LNCaP clone FGC (cell line): ENCODE measurements around the gene TNFAIP8.

Experiments
- DNase-seq: peaks from one replicate; pipeline ENCODE4 v3.0.0-alpha.2; 2011; ENCODE audit warnings: low read depth
- H3K4me3 ChIP-seq: 2 replicates; pipeline ENCODE4 v1.5.1; 2011; ENCODE audit warnings: mild to moderate bottlenecking, low read depth, low read length, control low read depth
- CTCF ChIP-seq: IDR thresholded peaks from 2 replicates; pipeline ENCODE4 v1.5.1; 2012; ENCODE audit warnings: mild to moderate bottlenecking; ENCODE audit not compliant: control insufficient read depth, insufficient read depth; ENCODE audit errors: extremely low read depth

TNFAIP8 gene

DNA sequence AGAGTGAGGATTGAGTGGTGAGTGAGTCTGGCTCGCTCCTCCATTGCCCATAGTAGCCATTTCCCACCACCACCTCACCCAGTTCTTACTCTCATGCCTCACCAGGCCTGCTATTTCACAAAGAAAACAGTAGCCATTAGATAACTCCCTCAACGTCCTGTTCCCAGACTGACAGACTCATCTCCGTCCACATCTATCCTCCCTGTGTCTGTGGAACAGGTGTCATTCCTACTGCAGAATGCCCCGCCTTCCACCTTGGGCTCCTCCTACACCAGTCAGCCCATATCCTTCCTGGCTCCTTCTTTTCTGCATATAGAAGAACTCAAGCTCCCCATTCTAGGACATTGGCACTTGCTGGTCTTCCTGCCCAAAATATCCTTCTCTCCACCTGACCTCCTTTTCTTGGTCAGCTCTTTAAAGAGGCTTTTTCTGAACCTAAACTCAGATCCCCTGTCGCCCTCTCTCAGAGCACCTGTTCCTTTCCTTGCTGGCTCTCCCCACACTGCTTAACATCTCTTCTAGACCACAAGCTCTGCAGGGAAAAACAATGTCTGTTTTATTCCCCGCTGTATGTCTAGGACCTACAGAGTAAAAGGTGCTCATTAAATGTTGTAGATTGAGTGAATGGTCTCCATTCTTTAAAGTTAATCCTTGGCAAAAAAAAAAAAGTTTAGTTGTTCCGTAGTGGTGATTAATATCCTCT, 3.2 kb downstream of the TNFAIP8 start:
- H3K4me3 ChIP-seq, result no peak overlapping the region

GRCh38 chr5:119359737-119360413, 4.1 kb downstream of the TNFAIP8 start:
- no peak for DNase-seq
- TF ChIP-seq CTCF, result no peak
- no peak overlapping the region for H3K4me3 ChIP-seq

More for the DNA sequence above, 3.2 kb downstream of the TNFAIP8 start:
- DNase-seq, result no peak
- TF ChIP-seq CTCF, result no peak

DNA sequence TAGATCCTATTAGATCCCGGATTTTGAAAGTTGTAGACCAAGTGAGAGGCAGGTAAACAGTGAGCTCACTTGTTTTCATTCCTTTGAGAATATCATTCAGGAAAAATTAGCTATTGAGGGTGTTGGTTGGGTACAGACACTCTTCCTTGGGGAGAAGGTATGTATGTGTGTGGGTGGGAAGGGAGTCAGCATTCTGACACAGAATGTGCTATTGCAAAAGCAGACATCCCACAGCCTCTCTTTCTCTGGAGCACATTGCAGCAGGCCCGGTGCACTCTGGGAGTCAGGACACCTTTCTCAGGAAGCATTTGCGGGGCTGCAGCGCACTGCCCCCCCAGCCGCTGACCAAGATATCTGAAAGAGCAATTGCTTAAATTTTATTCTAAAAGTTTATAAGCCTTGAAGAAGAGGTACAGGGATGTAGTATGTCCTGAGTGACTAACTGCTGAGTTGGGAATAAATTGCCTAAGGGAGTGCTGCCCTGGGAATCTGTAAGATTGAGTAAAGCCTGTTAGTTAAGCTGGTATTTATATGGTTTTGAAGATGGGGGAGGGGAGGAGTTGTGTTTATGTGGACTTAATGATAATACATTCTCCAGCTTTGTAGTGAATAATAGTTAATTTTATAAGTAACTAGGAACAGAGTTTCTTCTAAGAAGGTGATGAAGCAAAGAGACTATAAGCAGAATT, 5.2 kb downstream of the TNFAIP8 start:
- DNase-seq, result no peak
- no peak for TF ChIP-seq CTCF
- H3K4me3 ChIP-seq, result no peak overlapping the region

DNA sequence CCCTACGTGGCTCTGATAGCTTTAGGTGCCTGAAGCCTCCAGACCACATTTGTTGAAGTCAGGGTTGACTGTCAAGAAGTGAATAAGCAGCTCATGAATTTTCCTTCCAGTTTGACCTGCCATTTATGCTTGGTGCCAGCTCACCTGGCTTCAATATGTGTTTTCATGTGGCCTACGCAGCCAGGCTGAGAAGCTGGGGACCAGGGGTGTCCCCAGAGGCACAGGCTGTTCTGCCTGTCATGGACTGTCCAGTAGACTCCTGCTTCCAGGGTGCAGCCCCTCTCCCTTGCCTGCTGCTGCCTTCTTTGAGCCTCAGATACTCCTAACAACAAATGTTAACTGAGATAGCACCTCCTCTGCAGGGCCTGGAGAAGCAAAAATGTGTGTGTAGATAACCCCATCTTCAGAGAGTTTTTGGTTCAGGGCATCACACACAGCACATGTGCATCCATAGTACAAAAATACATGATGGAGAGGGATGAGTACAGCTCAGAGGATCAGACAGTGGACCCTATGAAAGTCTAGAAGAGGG, 5.8 kb downstream of the TNFAIP8 start:
- TF ChIP-seq CTCF, result no peak
- DNase-seq, result no peak
- H3K4me3 ChIP-seq, result no peak overlapping the region

DNA sequence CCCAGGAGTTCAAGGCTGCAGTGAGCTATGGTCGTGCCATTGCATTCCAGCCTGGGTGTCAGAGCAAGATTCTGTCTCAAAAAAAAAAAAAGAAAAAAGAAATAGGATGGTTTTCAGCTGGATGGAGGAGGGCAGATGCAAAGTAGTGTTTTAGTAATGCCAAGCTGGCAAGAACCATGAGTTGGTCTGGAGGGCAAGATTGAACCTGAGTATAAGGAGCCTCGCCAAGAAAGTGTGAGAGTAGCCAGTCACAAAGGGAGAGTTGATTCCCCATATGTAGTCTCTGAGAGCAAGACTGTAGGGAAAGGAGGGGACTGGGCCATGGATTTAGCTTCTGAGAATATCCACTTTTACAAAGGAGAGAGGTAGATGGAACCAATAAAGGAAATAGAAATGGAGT, 6.9 kb downstream of the TNFAIP8 start:
- no peak for DNase-seq
- TF ChIP-seq CTCF, result no peak
- H3K4me3 ChIP-seq, result no peak overlapping the region

DNA sequence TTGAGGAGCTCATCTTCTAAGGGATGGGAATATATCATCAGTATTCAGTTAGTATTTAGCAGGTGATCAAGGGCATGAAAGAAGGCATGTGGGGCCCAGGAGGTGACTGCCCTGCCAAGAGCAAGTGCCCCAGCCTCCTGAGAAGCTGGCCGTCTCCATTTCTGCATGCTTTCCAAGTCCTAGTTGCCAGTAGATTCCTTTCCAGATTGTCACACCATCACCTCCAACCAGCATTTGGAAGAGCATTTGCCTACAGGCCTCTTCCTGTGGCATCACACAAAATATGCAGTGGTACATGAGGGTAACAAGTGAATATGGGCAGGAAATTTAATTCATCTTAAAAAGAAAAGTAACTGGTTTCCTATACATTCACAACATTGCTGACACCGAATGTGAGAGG, 7.5 kb downstream of the TNFAIP8 start:
- DNase-seq, result no peak
- no peak for TF ChIP-seq CTCF
- no peak overlapping the region for H3K4me3 ChIP-seq
